ENCODE results near the gene FREM2.

Gene FREM2

DNA sequence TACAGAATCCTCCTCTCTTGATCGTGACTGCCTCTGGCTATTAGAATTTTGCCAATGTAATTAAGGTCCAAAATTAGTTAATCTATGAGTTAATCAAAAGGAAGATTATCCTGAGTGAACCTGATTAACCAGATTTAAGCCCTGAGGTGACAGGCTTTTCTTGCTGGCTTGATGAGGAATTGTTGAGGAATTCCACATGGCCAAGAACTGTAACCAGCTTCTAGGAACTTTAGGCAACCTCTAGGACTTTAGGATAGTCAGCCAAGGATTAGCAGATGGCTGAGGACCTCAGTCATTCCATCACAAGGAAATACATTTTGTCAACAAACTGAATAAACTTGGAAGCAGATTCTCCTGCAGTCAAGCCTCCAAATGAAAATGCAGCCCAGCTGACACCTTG, 219.0 kb downstream of the FREM2 start:
- DNase-seq, result no peak

DNA sequence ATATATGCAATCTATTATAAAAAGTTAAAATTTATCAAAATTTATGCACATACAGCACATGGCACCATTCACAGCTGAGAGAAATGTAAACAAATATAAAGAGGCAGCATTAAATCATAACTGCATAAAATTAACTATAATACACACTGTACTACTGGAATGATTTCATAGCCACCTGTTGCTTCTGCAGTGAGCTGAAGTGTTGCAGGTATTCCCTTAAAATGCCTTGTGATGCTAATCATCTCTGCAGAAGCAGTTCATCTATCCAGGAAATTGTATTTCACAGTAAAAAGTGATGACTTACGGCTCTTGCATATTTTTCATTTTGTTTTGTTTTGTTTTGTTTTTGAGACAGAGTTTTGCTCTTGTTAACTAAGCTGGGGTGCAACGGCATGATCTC, 221.7 kb downstream of the FREM2 start:
- no peak for DNase-seq

DNA sequence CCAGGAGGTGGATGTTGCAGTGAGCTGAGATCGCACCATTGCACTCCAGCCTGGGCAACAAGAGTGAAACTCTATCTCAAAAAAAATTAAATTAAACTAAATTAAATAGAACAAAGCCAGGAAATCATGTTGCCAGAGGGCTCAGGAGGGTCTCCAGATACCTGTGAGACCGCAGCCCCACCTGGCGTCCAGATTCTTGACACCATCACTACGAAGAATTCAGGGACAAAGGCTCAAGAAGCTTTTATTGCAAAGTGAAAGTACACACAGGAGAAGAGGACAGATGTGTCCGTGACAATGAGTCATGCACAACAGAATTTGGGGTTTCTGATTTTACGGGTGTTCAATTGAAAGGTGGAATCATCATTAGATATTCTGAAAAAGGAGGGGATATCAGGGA, 227.2 kb downstream of the FREM2 start:
- DNase-seq, result no peak

DNA sequence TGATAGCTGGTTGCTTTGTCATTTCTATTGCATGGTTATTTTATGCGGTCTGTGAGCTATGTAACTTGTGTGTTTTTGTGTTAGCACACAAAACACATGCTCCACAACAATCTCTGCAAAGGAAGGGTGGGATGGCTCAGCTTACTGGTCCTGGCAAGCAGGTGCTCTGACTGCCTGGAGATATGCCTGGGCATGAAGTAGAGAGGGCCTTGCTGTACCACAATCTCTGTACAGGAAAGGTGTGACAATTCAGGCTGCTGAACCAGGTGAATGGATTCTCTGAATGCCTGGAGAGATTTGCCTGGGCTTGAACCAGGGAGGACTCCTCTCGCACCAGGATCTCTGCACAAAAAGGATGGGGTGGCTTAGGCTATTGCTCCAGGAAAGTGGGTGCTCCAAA, 234.2 kb downstream of the FREM2 start:
- DNase-seq, result no peak

DNA sequence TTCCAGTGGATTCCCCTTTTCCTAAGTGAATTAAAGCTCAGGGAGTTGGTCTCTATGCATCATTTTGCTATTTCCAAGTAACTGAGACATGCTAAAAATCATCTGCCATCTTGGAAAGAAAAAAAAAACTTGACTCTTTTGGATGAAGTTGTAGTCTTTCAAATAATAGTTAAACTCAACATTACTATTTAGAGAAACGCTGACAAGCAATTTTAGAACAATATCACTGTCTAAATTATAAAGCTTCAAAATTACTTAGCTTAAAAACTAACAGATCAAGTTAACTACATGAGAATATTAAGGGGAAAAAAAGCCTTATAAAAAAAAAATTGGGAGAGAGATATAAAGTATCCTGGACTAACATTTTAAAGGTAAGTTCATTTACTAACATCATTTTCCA, 235.3 kb downstream of the FREM2 start:
- DNase-seq, result no peak

DNA sequence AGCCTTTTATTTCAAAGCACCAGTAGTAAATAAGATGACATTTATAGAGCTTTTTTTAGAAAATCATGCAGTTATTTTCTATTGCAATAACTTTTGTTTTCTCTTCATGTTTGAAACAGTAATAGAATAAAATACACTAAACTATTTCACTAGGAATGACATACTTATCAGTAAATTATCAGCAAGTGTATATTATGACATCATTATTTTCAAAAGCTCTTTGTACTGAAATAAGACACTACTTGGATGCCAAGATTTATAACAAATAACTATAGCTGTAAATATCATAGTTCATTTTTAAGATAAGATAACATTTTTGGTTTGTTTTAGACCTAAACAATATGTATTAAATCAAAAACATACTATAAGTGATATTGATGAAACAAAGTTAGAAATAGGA, 246.9 kb downstream of the FREM2 start:
- no peak for DNase-seq

Data from NCI-H1417 treated with DMSO at 0.1 percent for 48 hours (cell line).